Inflammatory macrophage treated with lipopolysaccharide for 4 hours (primary cell): ENCODE results near the gene WDR3.
A peak's percentile ranks its signal among the peaks of the same experiment; 100 is the strongest.
"Not testable (repeated sequence)": the region's sequence is repeated elsewhere in the genome, so short reads cannot be mapped to it uniquely, and the experiment has no call there.

Experiments
- DNase-seq: peaks from one replicate; pipeline ENCODE4 v3.0.0-alpha.2; 2020

WDR3 gene

GRCh38 chr1:117929343-117930172 lies at the start of gene WDR3, which contains the start of gene GDAP2:
Gene WDR3, plus strand, starts transcription at chr1:117929739. Its CDS starts 3,581 bp downstream, at chr1:117933320.
Gene GDAP2, minus strand, starts transcription at chr1:117929621. Its CDS starts 9,264 bp downstream, at chr1:117920357.
- peak; percentile 99 for DNase-seq

- no peak for DNase-seq
Observed at GRCh38 chr1:117883616-117884015, 45.9 kb upstream of the WDR3 start.

- no peak for DNase-seq
Observed at GRCh38 chr1:117886101-117886795, 43.3 kb upstream of the WDR3 start.

- no peak for DNase-seq
Observed at GRCh38 chr1:117890452-117890851, 39.1 kb upstream of the WDR3 start.

- no peak for DNase-seq
Observed at GRCh38 chr1:117892512-117892911, 37.0 kb upstream of the WDR3 start.

- DNase-seq, result no peak
Observed at GRCh38 chr1:117894078-117894477, 35.5 kb upstream of the WDR3 start.

GRCh38 chr1:117895482-117896114 lies 33.9 kb upstream of the WDR3 start:
- DNase-seq, result peak; percentile 79

GRCh38 chr1:117897551-117897950 lies 32.0 kb upstream of the WDR3 start:
- DNase-seq, result no peak

GRCh38 chr1:117899801-117900200 lies 29.7 kb upstream of the WDR3 start:
- peak; percentile 7 for DNase-seq

- no peak for DNase-seq
Observed at GRCh38 chr1:117902944-117903343, 26.6 kb upstream of the WDR3 start.

GRCh38 chr1:117904485-117904884 lies 25.1 kb upstream of the WDR3 start:
- no peak for DNase-seq

GRCh38 chr1:117905019-117905418 lies 24.5 kb upstream of the WDR3 start:
- DNase-seq, result peak; percentile 11

GRCh38 chr1:117911051-117911450 lies 18.5 kb upstream of the WDR3 start:
- DNase-seq, result no peak

- no peak for DNase-seq
Observed at GRCh38 chr1:117919376-117919775, 10.2 kb upstream of the WDR3 start.

GRCh38 chr1:117921991-117922390 lies 7.5 kb upstream of the WDR3 start:
- no peak for DNase-seq

- not testable (repeated sequence) for DNase-seq
Observed at GRCh38 chr1:117922717-117923116, 6.8 kb upstream of the WDR3 start.

- peak; percentile 67 for DNase-seq
Observed at GRCh38 chr1:117925981-117926380, 3.6 kb upstream of the WDR3 start.

GRCh38 chr1:117928881-117929342 lies 627 bp upstream of the WDR3 start:
- peak; percentile 79 for DNase-seq

- no peak for DNase-seq
Observed at GRCh38 chr1:117930173-117930447, 571 bp downstream of the WDR3 start.

- DNase-seq, result peak; percentile 42
Observed at GRCh38 chr1:117930484-117930883, 945 bp downstream of the WDR3 start.

- DNase-seq, result no peak
Observed at GRCh38 chr1:117932576-117932975, 3.0 kb downstream of the WDR3 start.

- no peak for DNase-seq
Observed at GRCh38 chr1:117933769-117934168, 4.2 kb downstream of the WDR3 start.

GRCh38 chr1:117942293-117942692 lies 12.8 kb downstream of the WDR3 start:
- no peak for DNase-seq

- no peak for DNase-seq
Observed at GRCh38 chr1:117952386-117952785, 22.8 kb downstream of the WDR3 start.
